NCI-H345 (cell line): ENCODE measurements around the gene FANCL.
"Not testable (repeated sequence)": the region's sequence is repeated elsewhere in the genome, so short reads cannot be mapped to it uniquely, and the experiment has no call there.

ENCODE experiments used
- DNase-seq: peaks from one replicate; lab custom pipeline; 2025; lab: John Stamatoyannopoulos, UW

FANCL gene

DNA sequence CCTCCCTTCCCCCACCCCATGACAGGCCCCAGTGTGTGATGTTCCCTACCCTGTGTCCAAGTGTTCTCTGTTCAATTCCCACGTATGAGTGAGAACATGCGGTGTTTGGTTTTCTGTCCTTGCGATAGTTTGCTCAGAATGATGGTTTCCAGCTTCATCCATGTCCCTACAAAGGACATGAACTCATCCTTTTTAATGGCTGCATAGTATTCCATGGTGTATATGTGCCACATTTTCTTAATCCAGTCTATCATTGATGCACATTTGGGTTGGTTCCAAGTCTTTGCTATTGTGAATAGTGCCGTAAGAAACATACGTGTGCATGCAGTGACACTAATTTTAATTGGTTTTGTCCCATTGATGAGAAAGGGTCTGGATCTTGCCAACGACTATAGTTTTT lies 95.4 kb downstream of the FANCL start:
- not testable (repeated sequence) for DNase-seq

DNA sequence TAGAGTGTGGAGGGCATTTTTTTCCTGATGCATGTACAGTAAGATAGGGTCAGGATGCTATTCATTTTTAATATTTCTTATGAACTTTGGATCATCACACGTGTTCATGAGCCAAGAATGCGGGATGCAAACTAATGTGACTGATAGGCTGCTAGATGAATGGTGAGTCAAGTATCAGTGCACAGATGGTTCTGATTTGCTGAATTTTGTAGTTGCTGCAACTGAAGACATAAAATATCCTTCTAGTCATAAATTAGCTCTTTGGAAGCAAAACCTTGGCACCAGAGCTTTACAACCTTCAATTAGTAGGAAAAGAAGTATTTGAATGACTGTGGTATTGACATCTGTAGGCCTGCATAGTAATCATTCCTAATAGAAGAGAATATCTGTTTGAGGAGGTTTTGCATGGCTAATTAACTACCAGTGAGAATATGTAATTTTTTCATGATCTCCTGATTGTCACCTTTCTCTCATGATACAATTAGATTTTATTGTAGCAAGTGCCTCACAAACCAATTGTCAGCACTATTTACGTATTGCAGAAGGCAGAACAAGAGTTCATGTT lies 100.5 kb downstream of the FANCL start:
- DNase-seq, result no peak

DNA sequence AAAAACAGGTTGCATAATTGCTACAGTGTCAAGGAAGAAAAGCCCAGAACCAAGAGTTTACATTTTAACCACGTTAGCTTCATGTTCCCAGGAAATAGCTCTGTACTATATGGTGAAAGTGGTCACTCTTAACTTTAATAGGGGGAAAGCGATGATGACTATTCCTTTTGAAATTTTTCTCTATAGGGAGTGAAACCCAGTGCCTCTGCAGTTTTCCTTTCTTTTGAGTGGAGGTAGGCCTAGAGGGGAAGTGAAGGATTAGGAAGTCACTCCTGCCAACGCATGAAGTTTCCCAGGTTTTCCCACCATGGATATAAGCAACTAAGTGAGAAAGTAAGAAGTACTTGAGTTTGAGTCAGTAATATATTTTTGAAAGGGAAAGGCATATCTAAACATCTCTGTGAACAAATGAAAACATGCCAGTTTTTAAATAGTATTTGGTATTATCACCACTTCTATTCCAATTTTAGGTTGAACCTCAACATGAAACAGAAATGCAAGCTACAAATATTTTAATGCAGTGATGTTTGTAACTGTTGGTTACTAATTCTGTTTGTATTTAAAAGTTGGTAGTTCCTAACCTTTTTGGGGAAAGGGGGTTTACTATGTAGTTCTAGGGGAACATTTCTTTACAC lies 102.6 kb downstream of the FANCL start:
- DNase-seq, result no peak

DNA sequence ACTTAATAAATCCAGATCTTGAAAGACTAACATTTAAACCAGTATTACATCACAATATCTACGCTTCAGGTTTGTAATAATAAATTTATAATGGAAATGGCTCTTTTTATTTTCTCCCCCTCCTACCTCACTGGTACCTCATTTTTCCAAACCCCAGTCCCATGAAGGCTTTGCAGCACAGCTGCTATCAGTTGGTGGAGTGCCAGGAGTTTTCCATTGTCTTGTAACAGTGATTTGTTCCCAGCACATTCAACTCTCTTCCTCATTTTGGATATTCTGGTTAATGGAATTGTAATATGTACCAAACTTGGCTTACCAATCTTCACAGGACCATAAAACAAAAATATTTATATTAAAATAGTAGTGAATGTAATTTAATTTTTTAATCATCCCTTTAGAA lies 103.3 kb downstream of the FANCL start:
- peak; percentile 12 for DNase-seq

DNA sequence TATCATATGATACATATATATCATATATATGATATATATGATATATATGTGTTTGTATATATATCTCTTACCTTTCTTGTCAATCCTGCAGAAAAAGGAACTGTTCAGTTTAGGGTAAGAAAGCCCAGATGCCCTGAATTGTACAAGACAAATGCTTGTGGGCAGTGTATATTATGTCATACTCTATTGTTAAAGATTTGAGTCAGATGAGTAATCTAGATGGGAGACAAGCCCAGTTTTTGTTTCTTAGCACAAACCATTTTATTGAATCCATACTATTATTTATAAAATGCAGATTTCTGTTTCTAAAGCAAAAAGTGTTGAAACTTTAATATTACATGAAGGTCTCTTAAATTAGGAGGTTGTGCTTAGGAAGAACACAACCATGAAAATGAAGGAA lies 103.9 kb downstream of the FANCL start:
- no peak for DNase-seq

DNA sequence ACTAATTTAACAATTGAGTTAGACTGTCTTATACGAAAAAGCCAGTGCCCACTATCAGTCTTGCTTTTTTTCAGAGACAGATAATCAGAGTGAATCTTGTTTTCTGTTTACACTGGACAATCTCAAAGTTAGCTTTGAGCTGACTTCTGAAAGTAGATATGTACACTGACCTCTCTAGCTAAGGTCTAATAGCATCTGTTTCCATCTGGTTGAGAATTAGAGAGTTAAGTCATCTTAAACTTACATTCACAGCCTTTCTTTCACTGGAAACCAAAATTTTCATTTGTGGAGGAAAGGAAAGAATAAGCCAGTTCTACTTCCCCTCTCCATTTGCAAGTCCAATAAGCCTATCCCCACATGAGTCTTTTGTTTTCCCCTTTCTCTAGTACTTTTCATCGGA lies 105.3 kb downstream of the FANCL start:
- DNase-seq, result no peak

DNA sequence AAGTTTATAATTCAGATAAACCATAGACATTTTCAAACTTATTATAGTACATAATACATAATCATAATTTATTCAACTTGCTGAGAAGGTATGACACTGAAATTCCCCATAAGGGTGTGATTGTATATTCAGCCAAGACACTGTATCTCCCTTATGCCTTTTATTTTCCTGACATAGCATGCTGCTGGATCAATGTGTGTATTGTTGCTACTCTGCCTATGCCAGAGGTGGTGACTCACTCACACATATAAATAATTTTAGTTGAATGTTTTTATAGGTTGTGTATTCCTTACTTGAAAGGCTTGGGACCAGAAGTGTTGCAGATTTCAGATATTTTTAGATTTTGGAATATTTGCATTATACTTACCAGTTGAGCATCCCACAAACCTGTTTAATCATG lies 107.7 kb downstream of the FANCL start:
- DNase-seq, result no peak

DNA sequence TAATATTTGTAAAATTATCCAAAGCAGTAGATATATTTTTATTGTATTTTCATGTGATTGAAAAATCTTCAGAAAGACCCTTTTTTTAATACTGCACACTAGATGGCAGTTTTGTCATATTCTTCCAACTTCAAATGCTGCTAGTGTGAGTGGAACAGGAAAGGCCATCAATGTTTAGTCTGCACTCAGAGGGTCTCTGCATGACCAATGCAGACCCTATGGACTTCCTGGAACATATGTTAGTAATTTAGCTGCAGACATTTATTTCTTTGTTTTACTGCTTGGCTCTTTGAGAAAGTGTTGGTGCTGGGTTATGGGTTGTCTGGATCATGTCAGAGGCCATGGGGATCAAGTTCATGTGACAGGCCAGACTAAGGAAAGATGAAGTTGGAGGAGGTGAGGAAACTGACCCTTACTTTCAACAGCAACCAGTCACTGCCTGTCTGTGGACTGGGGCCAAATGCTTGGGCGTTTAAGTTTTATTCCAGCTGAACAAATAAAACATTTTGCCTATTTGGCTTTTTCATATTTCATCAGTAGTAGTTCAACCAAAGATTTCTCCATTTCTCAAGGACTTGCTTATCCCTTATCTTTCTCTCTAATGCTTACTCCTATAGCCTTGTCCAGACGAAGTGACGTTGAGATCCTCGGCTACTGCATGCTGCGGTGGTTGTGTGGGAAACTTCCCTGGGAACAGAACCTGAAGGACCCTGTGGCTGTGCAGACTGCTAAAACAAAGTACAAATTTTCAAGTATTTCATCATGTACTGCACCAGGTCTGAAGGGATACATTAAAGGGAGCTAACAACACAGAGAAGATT lies 109.7 kb downstream of the FANCL start:
- no peak for DNase-seq

DNA sequence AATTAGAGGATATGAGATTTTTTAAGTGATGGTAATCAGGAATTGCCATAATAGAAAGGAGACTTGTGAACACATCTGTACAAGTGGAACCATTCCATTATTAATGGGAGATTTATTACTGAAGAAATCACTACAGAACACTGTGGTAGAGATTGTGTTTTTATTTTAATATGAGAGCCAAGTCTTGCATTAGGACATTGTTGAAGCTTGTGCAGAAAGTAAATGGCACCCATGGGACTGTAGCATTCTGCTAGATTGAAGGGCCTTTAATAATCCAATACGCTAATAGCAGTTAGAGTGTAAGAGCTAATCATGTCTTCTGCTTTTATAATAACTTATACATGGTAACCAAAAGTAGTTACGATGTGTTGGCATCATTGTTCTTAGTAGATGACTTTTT lies 110.9 kb downstream of the FANCL start:
- no peak for DNase-seq

DNA sequence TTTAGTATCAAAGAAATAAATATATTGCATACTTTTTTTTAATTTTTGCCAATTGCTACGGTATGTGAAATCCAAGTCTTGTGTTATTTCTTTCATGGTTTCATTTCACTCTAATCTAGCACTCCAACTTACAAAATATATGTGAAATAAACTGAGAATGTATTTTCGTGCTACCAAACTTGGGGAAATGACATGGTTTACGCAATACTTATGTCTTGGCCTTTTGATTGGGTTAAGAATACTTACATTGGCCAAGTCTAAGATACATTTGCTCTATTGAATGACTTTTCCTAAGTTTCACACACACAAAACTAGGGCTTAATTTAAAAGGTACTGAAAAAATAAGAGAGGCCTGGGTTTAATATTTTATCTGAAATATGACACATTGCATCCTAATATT lies 114.0 kb downstream of the FANCL start:
- DNase-seq, result no peak

DNA sequence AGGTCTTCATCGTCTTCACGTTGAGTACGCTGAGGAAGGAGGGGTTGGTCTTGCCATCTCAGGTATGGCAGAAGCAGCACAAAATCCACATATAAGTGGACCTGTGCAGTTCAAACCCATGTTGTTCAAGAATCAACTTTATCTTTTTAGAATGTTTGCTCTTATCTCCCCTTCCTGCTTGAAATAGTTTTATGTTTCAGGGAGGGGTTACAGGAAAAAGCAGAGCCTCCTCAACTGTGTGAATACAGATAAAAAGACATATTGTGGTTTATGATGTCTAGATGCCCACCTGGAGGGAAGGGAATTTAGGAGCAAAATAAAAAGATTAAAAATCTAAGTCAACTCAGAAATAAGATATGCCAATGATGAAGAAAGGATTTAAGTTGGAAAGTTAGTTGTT lies 118.6 kb downstream of the FANCL start:
- DNase-seq, result no peak

DNA sequence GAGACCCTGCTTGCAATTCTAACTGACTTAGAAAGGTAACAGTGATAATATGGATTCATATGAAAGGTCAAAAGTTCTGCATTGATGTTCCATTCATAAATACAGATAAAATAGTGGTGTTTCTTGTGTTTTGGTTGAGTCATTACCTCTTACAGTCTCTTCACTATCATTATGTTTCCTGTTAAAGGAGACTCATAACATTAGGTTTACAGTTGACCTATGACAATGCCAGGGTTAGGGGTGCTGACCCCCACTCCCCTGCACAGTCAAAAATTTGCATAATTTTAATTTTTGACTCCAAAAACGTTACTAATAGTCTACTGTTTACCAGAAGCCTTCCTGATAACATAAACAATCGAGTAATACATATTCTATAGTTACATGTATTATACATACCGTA lies 119.1 kb downstream of the FANCL start:
- no peak for DNase-seq

DNA sequence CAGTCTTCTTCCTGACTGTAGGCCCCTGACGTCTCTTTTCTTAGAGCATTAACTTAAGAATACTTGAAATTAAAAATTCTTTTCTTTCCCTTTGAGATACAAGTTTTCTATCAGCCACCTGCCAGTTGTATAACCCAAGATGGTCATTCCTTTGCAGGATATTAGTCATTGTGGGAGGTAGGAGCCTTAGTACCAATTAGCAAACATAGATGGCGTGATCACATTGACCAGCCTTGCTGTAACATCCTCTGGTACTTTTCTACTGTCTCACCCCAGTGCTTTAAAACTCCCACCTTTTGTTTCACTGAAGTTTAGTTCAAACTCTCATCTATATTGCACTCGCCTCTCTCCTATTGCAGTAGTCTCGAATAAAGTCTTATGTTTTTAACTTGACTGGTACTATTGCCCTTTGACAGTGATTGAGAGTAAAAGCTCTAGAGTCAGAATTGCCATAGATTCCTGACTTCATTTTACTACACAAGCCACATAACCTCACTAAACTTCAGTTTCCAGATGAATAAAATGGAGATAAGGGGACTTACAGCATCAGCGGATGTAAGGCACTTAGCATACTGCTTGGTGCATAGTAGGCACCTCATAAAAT lies 120.4 kb downstream of the FANCL start:
- no peak for DNase-seq

DNA sequence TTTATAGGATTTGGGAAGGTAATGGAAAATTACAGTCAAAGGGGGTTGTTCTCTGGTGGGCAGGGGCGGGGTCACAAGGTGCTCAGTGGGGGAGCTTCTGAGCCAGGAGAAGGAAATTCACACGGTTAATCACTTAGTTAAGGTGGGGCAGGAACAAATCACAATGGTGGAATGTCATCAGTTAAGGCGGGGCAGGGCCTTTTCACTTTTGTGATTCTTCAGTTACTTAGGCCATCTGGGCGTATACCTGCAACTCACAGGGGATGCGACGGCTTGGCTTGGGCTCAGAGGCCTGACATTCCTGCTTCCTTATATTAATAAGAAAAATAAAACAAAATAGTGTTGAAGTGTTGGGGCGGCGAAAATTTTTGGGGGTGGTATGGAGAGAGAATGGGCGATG lies 127.6 kb downstream of the FANCL start:
- not testable (repeated sequence) for DNase-seq

DNA sequence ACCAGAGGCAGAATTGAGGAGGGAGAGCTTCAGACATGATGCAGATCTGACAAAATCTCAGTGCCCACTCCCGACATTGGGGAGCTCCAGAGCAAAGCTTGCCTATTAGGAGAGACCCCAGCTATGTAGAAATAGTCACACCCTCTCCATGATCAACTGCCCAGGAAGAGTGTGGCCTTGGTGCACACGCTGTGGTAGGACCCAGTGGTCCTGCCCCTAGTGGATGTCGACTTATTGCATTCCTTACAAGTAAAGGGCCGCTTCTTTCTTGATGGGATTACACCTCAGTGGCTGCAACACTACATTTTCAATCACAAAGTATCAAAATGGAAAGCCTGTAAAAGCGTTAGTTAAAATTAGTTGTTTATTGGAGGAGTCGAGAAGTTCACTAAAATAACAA lies 130.4 kb downstream of the FANCL start:
- no peak for DNase-seq

DNA sequence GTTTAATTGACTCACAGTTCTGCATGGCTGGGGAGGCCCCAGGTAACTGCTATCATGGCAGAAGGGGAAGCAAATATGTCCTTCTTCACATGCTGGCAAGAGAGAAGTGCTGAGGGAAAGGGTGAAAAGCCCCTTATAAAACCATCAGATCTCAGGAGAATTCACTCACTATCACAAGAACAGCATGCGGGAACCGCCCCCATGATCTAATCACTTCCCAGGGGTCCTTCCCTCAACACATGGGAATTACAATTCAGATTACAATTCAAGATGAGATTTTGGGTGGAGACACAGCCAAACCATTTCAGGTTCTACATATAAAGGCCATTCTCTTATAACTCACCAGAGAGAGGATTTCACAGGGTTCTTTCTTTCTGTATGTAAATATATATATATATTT lies 131.6 kb downstream of the FANCL start:
- no peak for DNase-seq
